Measurements from ENCODE around the gene CTBP1.
A peak's percentile ranks its signal among the peaks of the same experiment; 100 is the strongest.

Gene CTBP1

DNA sequence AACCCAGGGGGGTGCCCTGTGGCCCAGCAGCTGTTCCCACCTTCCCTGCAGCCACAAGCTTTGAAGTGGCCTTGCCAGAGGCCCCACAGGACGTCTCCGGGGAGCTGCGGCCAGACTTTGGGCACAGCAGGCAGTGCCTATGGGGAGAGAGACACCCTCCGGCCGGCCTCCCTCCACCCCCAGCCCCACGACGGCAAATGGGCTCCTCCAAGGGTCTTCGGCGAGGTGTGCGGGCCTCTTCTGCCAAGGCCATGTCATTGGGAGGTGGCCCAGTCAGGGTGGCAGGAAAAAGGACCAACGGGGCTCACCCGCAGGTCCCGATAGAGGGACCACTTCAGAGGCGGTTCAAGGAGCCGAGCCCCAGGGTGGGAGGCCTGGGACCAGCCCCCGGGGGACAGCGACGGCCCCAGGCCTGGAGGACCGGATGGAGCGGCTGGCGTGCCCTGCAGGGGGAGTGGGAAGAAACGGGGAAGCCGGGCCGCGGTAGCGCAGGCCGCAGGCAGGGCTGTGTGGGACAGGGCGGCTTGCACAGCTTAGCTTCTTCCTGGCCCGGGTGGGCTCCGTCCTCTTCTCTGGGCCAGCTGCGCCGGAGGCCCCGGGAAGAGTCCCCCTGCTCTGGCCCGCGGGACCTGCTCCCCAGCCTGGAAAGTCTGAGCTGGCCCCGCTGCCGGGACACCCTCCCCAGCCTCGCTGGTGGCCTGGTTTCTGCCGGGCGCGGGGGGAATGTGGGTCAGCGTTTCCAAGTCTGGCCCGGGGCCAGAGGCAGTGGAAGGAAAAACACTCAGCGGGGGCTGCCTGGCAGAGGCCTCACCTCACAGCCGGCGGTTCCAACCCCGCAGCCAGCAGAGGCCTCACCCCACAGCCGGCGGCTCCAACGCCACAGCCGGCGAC lies 54.7 kb downstream of the CTBP1 start:
- no peak for TF ChIP-seq PAX5 (IDR thresholded peaks at IDR 0.05; ENCODE audit: insufficient read depth, low read length, severe bottlenecking)
- no peak for TF ChIP-seq POLR2A (IDR thresholded peaks at IDR 0.05; ENCODE audit: low read depth, low read length)
- TF ChIP-seq POU2F2 (IDR thresholded peaks at IDR 0.05; ENCODE audit: low read depth, low read length) = no peak
- TF ChIP-seq SPI1 (IDR thresholded peaks at IDR 0.05; ENCODE audit: low read depth, low read length) = no peak
- no peak for TF ChIP-seq POLR2AphosphoS5 (IDR thresholded peaks at IDR 0.05; ENCODE audit: low read depth, low read length)
- no peak for TF ChIP-seq TAF1 (IDR thresholded peaks at IDR 0.05; ENCODE audit: low read depth, low read length)
- DNase-seq (ENCODE audit: insufficient read length, low spot score) (peak; percentile 25), FAIRE-seq (no peak)

DNA sequence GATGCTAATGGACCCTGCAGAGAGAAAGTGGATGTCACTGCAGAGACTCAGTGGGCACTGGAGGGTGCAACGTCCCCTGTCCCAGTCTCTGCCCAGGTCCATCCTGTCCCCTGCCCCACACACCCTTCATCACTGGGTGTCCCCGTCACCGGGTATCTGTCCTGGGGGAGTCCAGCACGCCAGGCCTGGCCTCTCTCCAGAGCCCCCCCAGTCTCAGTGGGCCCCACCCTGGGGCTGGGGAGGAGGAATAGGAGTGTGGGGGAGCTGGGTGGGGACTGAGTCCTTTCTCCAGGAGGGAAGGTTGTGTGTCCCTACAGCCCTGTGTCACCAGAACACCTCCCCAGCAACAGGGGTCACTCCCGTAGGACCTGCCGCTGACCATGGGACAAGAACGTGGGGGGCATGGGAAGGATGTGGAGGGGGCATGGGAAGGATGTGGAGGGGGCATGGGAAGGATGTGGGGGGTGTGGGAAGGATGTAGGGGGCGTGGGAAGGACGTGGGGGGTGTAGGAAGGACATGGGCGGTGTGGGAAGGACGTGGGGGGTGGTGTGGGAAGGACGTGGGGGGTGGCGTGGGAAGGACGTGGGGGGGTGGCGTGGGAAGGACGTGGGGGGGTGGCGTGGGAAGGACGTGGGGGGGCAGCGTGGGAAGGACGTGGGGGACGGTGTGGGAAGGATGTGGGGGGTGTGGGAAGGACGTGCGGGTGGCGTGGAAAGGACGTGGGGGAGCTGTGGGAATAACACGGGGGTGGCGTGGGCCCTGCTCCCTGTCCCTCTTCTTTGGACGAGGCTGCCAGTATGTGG lies 55.5 kb downstream of the CTBP1 start:
- TF ChIP-seq TAF1 (IDR thresholded peaks at IDR 0.05; ENCODE audit: low read depth, low read length) (no peak), POU2F2 (IDR thresholded peaks at IDR 0.05; ENCODE audit: low read depth, low read length) (no peak), SPI1 (IDR thresholded peaks at IDR 0.05; ENCODE audit: low read depth, low read length) (no peak), POLR2AphosphoS5 (IDR thresholded peaks at IDR 0.05; ENCODE audit: low read depth, low read length) (no peak), POLR2A (IDR thresholded peaks at IDR 0.05; ENCODE audit: low read depth, low read length) (no peak), PAX5 (IDR thresholded peaks at IDR 0.05; ENCODE audit: insufficient read depth, low read length, severe bottlenecking) (no peak)
- peak; percentile 17 for DNase-seq (ENCODE audit: insufficient read length, low spot score)
- FAIRE-seq = no peak

DNA sequence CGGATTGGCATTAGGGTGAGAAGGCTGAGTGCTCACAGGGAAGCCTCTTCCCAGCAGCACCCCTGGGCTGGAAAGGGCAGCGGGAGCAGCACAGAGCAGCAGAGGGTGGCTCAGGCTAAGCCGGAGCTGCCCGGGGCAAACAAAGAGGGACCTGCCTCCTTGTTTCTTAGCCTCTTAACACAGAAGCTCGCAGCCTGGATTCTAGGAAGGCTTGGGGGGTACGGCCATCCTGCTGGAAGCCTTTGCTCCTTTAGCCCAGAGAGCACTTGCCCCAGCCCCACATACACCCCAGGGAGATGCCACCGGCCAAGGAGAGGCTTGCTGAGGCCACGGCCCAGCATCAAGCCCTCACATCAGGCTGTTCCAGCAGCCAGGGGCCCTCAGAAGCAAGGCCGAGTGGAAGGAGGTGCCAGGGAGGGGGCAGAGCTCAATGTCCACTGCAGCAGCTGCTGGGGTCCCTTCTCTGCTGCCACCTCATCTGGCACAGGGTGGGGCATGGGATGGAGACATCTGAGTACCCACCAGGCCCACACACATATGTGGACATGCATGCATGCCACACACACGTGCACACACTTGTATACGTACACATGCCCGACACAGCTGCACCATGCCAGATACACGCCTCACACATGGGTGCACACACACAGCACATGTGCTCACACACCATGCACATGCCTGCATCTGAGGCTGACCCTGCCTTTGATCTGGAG lies 56.3 kb downstream of the CTBP1 start:
- DNase-seq (ENCODE audit: insufficient read length, low spot score) (peak; percentile 7), FAIRE-seq (no peak)
- TF ChIP-seq SPI1 (IDR thresholded peaks at IDR 0.05; ENCODE audit: low read depth, low read length) (no peak), POU2F2 (IDR thresholded peaks at IDR 0.05; ENCODE audit: low read depth, low read length) (no peak), PAX5 (IDR thresholded peaks at IDR 0.05; ENCODE audit: insufficient read depth, low read length, severe bottlenecking) (no peak), POLR2AphosphoS5 (IDR thresholded peaks at IDR 0.05; ENCODE audit: low read depth, low read length) (no peak), TAF1 (IDR thresholded peaks at IDR 0.05; ENCODE audit: low read depth, low read length) (no peak), POLR2A (IDR thresholded peaks at IDR 0.05; ENCODE audit: low read depth, low read length) (no peak)

DNA sequence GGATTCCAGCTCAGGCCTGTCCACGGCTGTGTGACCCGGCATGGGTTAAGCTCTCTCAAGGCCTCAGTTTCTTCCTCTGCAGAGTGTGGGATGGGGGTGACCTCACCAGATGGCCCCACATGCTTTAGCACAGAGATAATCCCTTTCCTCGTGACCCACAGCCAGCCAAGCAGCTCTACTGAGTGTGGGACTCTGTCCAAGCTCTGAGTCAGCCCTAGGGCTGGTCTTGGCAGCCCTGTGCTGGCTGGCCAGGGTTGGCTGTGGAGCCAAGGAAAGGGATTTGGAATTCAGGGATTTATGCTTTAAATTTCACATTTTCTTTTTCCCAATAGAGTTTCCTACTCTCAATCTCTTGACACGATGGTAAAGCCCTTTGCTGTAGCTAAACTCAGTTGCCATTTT lies 56.8 kb downstream of the CTBP1 start:
- DNase-seq (ENCODE audit: insufficient read length, low spot score) (no peak), FAIRE-seq (no peak)
- TF ChIP-seq POU2F2 (IDR thresholded peaks at IDR 0.05; ENCODE audit: low read depth, low read length) (no peak), TAF1 (IDR thresholded peaks at IDR 0.05; ENCODE audit: low read depth, low read length) (no peak), PAX5 (IDR thresholded peaks at IDR 0.05; ENCODE audit: insufficient read depth, low read length, severe bottlenecking) (no peak), SPI1 (IDR thresholded peaks at IDR 0.05; ENCODE audit: low read depth, low read length) (no peak), POLR2AphosphoS5 (IDR thresholded peaks at IDR 0.05; ENCODE audit: low read depth, low read length) (no peak), POLR2A (IDR thresholded peaks at IDR 0.05; ENCODE audit: low read depth, low read length) (no peak)

DNA sequence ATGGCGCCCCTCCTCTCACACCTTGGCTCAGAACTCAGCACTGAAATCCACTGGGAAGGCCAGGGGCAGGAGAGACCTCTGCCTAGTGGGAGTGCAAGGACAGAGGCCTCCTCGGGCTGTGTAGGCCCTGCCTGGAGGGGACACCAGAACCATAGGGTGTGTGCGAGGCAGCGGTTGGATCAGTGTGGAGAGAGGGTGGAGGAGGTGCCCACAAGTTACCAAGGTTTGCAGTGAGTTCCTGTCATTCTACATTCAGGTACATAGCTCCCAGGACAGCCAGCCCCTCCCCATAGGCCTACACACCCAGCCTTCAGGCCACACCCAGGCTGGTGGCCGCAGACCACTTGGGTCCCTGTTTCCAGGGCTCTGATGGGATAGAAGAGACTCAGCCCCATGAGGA lies 57.3 kb downstream of the CTBP1 start:
- TF ChIP-seq POU2F2 (IDR thresholded peaks at IDR 0.05; ENCODE audit: low read depth, low read length) (no peak), PAX5 (IDR thresholded peaks at IDR 0.05; ENCODE audit: insufficient read depth, low read length, severe bottlenecking) (no peak), TAF1 (IDR thresholded peaks at IDR 0.05; ENCODE audit: low read depth, low read length) (no peak), POLR2AphosphoS5 (IDR thresholded peaks at IDR 0.05; ENCODE audit: low read depth, low read length) (no peak), POLR2A (IDR thresholded peaks at IDR 0.05; ENCODE audit: low read depth, low read length) (no peak), SPI1 (IDR thresholded peaks at IDR 0.05; ENCODE audit: low read depth, low read length) (no peak)
- FAIRE-seq = no peak

DNA sequence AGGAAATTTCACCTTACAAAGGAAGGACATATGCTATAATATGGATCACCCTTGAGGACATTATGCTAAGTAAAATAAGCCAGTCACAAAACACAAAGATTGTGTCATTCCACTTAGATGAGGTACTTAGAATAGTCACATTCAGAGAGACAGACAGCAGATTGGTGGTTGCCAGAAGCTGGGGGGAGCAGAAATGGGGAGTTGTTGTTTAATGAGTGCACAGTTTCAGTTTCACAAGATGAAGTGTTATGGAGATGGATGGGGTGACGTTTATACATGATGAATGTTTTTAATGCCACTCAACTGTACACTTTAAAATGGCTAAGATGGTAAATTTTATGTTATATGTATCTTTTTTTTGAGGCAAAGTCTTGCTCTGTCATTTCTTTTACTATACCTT lies 61.7 kb downstream of the CTBP1 start:
- FAIRE-seq (peak; percentile 81), DNase-seq (ENCODE audit: insufficient read length, low spot score) (no peak)
- TF ChIP-seq PAX5 (IDR thresholded peaks at IDR 0.05; ENCODE audit: insufficient read depth, low read length, severe bottlenecking) (no peak), POLR2AphosphoS5 (IDR thresholded peaks at IDR 0.05; ENCODE audit: low read depth, low read length) (no peak), SPI1 (IDR thresholded peaks at IDR 0.05; ENCODE audit: low read depth, low read length) (no peak), POLR2A (IDR thresholded peaks at IDR 0.05; ENCODE audit: low read depth, low read length) (no peak), TAF1 (IDR thresholded peaks at IDR 0.05; ENCODE audit: low read depth, low read length) (no peak), POU2F2 (IDR thresholded peaks at IDR 0.05; ENCODE audit: low read depth, low read length) (no peak)

More for the DNA sequence above, 57.3 kb downstream of the CTBP1 start:
- no peak for DNase-seq (ENCODE audit: insufficient read length, low spot score)

DNA sequence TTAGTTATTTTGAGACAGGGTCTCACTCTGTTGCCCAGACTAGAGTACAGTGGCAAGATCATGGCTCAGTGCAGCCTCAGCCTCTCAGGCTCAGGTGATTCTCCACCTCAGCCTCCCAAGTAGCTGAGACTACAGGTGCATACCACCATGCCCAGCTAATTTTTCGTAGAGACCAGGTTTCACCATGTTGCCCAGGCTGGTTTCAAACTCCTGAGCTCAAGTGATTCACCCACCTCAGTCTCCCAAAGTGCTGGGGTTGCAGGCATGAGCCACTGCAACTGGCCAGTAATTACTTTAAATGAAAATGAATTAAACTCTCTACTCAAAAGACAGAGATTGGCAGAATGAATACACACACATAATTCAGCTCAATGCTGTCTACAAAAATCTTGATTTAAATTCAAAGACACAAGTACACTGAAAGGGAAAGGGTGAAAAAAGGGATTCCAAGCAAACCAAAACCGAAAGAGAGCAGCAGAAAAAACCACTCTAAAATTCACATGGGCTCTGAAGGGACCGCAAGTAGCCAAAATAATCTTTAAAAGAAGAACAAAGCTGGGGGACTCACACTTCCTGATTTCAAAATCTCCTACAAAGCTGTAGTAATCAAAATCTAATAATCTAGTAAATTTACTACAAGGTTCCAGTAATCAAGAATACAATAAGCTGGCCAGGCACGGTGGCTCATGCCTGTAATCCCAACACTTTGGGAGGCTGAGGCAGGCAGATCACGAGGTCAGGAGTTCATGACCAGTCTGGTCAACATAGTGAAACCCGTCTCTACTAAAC lies 64.8 kb downstream of the CTBP1 start:
- no peak for DNase-seq (ENCODE audit: insufficient read length, low spot score)

DNA sequence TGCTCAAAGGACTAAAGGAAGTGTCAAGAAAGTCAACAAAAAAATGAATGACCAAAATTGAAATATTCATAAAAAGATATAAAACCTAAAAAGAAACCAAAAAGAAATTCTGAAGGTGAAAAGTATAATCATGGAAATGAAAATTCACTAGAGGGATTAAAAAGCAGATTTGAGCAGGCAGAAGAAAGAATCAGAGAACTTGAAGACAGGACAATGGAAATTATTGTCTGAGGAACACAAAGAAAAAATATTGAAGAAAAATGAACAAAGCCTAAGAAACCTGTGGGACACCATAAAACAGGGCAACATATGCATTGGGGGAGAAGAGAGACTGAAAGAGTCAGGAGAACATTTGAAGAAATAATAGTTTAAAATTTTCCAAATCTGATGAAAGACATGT lies 66.6 kb downstream of the CTBP1 start:
- DNase-seq (ENCODE audit: insufficient read length, low spot score) (no peak), FAIRE-seq (no peak)
- TF ChIP-seq PAX5 (IDR thresholded peaks at IDR 0.05; ENCODE audit: insufficient read depth, low read length, severe bottlenecking) (no peak), POU2F2 (IDR thresholded peaks at IDR 0.05; ENCODE audit: low read depth, low read length) (no peak), SPI1 (IDR thresholded peaks at IDR 0.05; ENCODE audit: low read depth, low read length) (no peak), POLR2AphosphoS5 (IDR thresholded peaks at IDR 0.05; ENCODE audit: low read depth, low read length) (no peak)

More for the DNA sequence above, 64.8 kb downstream of the CTBP1 start:
- peak; percentile 81 for FAIRE-seq
- TF ChIP-seq PAX5 (IDR thresholded peaks at IDR 0.05; ENCODE audit: insufficient read depth, low read length, severe bottlenecking) (no peak), POLR2A (IDR thresholded peaks at IDR 0.05; ENCODE audit: low read depth, low read length) (no peak), POLR2AphosphoS5 (IDR thresholded peaks at IDR 0.05; ENCODE audit: low read depth, low read length) (no peak), SPI1 (IDR thresholded peaks at IDR 0.05; ENCODE audit: low read depth, low read length) (peak; percentile 58; the same call in 1 of the 2 replicates)

All from GM12891 (cell line).